HL-60 (cell line): ENCODE results near the gene TBC1D4.

Source experiments
- DNase-seq, 2 experiments: peaks; one replicate each; pipeline ENCODE4 v3.0.0-alpha.2; 2010 to 2020; ENCODE audit warnings: low read depth in 1 of 2, low spot score in 1 of 2
- H3K27ac ChIP-seq: fragments of 250-450 bp; sonication (Bioruptor Pico); replicated peaks from 2 replicates; pipeline ENCODE4 v1.5.1; 2020; ENCODE audit warnings: mild to moderate bottlenecking, moderate library complexity
- H3K27me3 ChIP-seq: fragments of 250-450 bp; sonication (Bioruptor Pico); 2 replicates; pipeline ENCODE4 v1.5.1; 2021; ENCODE audit warnings: mild to moderate bottlenecking, moderate library complexity; ENCODE audit not compliant: insufficient read depth, poor library complexity, severe bottlenecking
- H3K4me3 ChIP-seq: replicated peaks from 2 replicates; pipeline ENCODE4 v1.5.1; 2011; ENCODE audit warnings: mild to moderate bottlenecking, control low read depth, low read length; ENCODE audit not compliant: insufficient read depth
- CTCF ChIP-seq: IDR thresholded peaks from one replicate; pipeline ENCODE4 v1.5.1; 2011; ENCODE audit warnings: low read length, control low read depth, inconsistent platforms; ENCODE audit not compliant: insufficient read depth
- GABPA ChIP-seq: IDR thresholded peaks from 2 replicates; pipeline ENCODE4 v1.6.1; 2012; ENCODE audit warnings: low read depth
- POLR2AphosphoS5 ChIP-seq: IDR thresholded peaks from 2 replicates; pipeline ENCODE4 v1.6.1; 2012; ENCODE audit warnings: low read depth
- REST ChIP-seq: IDR thresholded peaks from 2 replicates; pipeline ENCODE4 v1.6.1; 2012; ENCODE audit warnings: low read depth; ENCODE audit not compliant: insufficient replicate concordance
- SPI1 ChIP-seq: IDR thresholded peaks from 2 replicates; pipeline ENCODE4 v1.6.1; 2012; ENCODE audit warnings: low read depth, mild to moderate bottlenecking, borderline replicate concordance

TBC1D4 gene

GRCh38 chr13:75432045-75432444 is 49.9 kb downstream of the TBC1D4 start:
- H3K27me3 ChIP-seq, result no peaks in the 10 kb centered on the region
- no peak for DNase-seq
- TF ChIP-seq CTCF (no peak), GABPA (no peak), POLR2AphosphoS5 (no peak), SPI1 (no peak), REST (no peak)
- H3K4me3 ChIP-seq, result no peak overlapping the region
- H3K27ac ChIP-seq, result no peak overlapping the region

GRCh38 chr13:75430436-75431209 is 51.3 kb downstream of the TBC1D4 start:
- no peak for TF ChIP-seq POLR2AphosphoS5
- no peak for TF ChIP-seq SPI1
- no peak for TF ChIP-seq CTCF
- TF ChIP-seq REST, result no peak
- no peak for TF ChIP-seq GABPA
- H3K27me3 ChIP-seq, result no peaks in the 10 kb centered on the region
- DNase-seq, result no peak
- H3K4me3 ChIP-seq, result no peak overlapping the region
- H3K27ac ChIP-seq, result no peak overlapping the region

GRCh38 chr13:75426421-75426820 is 55.5 kb downstream of the TBC1D4 start:
- TF ChIP-seq GABPA (no peak), POLR2AphosphoS5 (no peak), SPI1 (no peak), CTCF (no peak), REST (no peak)
- H3K27ac ChIP-seq, result no peak overlapping the region

More at GRCh38 chr13:75426421-75426820, 55.5 kb downstream of the TBC1D4 start:
- H3K4me3 ChIP-seq, result no peak overlapping the region
- no peak for DNase-seq
- H3K27me3 ChIP-seq, result no peaks in the 10 kb centered on the region
